ENCODE results near the gene JMY.
A peak's percentile ranks its signal among the peaks of the same experiment; 100 is the strongest.

Gene JMY

GRCh38 chr5:79235634-79236361 lies at the start of gene JMY:
TSS of gene JMY (plus strand) at chr5:79236131. CDS start at chr5:79236651, 520 bp downstream.
- peak; percentile 88 for DNase-seq

DNA sequence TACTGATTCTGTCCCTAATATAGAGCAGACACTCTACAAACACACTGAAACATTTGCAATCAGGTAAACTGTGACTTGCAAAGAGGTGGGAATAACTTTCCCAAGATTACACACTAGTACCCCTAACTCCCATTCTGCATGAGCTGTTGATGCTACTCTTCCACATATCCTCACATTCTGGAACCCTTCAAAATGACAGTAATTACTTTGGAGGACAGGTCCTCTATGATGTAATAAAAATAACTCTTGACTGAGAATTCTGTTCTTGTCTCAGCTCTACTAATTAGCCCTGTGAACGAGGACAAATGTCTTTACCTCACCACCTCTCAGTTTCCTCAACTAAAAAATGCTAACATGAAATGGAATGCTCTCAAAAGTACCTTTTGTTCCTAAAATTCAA lies 49.5 kb upstream of the JMY start:
- no peak for DNase-seq

- DNase-seq, result no peak
These were observed 46.3 kb upstream of the JMY start for GRCh38 chr5:79189439-79190234.

DNA sequence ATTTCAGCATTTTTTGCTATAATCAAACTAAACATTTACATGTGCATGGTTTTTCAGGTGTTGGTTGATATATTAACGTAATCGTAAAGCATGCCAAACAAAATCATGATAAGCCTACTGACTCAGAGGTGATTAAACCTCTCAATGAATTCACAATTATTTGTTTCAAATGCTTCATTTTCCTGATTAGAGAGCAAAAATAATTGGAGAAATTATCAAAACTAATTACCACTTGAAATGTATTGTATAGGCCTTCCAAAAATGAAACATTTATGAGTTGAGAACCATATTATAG lies 45.7 kb upstream of the JMY start:
- no peak for DNase-seq

DNA sequence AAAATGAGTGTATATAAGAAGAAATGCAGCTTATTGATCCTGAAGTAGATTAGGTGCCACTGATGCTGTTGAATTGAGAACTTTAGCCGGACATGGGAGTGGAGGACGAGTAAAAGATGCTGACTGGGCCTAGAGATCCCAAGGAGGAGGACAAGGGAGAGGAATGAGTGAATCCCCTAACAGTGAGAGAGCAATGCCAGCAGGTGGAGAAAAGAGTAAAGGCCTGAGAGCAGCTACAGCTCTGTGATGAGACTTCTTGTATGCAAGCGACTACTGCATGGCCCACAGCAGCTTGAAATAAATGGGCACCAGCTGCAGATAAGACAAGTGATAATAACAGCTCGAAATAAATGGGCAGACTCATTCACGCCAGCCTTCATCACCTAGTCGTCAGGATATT lies 44.5 kb upstream of the JMY start:
- no peak for DNase-seq

- no peak for DNase-seq
These were observed 42.3 kb upstream of the JMY start for GRCh38 chr5:79193643-79194042.

DNA sequence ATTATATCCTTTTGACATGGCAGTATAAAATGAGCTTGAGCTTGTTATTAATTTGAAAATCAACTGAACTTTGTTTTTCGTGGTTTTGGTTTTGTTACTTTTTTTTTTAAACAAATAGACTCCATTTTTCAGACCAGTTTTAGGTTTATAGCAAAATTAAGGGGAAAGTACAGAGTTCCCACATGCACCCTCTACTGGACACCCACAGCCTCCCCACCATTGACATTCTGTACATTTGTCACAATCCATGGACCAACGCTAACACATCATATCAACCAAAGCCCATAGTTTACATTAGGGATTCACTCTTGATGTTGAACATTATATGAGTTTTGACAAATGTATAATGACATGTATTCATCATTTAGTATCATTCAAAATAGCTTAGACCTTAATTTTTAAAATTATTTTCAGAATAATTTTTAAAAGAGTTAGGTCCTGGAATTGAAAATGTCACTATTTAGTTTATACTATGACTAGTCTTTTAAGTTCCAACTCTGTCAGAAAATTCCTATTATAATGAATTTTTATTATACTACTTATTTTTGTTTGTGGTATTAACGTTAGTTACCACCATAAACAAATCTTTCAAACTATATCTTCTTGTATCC lies 35.3 kb upstream of the JMY start:
- DNase-seq, result no peak

GRCh38 chr5:79201206-79201605 lies 34.7 kb upstream of the JMY start:
- DNase-seq, result no peak

GRCh38 chr5:79202076-79202475 lies 33.9 kb upstream of the JMY start:
- no peak for DNase-seq

DNA sequence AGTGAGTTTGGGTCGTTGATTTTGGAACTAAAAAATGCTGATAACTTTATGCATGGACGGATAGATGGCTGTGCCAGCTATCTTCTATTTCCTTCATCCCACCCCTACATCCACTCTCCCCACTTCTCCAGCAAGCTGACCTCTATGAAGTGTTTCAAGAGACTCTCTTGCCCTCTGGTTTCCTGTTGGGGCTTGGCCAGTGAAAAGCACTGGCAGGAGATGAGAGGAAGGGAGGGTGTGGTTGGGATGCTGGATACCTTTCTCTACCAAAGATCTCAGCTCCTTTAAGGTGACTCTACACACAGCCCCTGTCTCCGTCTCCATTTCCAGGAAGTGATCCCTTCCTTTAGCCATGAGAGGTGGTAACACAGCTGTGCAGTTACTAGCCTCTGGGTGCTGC lies 30.0 kb upstream of the JMY start:
- no peak for DNase-seq

- no peak for DNase-seq
These were observed 29.4 kb upstream of the JMY start for GRCh38 chr5:79206541-79206940.

DNA sequence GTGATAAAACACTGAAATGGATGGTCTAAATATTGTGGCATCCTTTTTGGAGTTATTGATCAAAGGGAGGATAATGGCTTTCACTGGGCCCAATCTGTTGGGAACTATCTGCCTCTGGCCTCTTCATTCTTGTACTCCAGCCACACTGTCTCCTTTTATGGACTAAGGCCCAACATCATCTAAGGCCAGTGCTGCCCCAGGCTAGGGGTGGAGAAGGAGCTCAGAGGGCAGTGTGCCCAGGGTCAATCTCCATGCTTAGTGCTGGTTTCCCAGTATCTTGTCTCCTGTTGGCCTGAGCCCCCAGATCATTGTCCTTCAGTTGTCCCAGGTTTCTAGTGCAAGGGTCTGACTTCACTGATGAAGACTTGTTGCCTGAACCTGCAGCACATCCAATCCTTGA lies 26.4 kb upstream of the JMY start:
- DNase-seq, result no peak

- no peak for DNase-seq
These were observed 11.5 kb upstream of the JMY start for GRCh38 chr5:79224286-79224984.

- no peak for DNase-seq
These were observed 10.9 kb upstream of the JMY start for GRCh38 chr5:79225026-79225425.

GRCh38 chr5:79225441-79225840 lies 10.5 kb upstream of the JMY start:
- DNase-seq, result no peak

DNA sequence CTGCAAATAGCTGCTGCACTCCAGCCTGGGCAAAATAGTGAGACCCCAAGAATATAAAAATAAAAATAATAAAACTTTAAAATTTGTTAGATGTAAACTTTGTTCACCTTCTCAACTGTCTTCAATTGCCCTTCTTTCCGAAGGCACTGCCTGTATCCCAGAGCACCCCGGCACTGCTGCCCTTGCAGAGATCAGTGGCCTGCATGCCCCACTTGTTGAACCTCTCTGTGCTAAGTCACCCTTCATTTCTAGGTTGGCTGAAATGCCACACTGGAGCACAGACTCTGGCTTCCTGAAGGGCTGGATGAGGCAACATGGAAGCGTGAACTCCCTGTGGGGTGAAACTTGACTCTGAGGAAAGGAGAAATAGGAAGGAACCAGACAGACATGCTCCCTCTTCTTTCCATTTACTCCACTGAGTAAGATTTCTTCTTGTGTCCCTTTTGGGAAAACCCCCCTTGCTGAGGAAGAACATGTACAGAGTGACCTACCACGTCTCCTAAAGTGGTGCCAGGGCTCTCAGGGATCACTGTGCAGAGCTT lies 8.4 kb upstream of the JMY start:
- DNase-seq, result no peak

- peak; percentile 21 for DNase-seq
These were observed 6.4 kb upstream of the JMY start for GRCh38 chr5:79229357-79230174.

DNA sequence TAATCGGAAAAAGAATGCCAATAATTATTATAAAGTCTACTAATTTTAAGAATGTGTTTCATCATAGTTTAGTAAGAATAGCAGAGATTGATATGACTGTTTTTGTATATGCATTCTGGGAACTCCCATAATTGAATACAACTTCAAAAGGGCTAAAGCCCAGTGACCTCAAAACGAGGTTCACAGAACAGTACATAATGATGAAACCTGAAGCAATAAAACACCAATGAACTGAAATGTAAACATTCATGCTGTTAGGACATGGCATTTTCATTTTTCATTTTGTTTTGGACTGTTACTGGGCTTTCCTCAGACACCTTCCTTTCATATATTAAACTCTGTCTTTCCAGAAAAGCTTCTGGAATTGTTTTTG lies 684 bp upstream of the JMY start:
- DNase-seq, result no peak

DNA sequence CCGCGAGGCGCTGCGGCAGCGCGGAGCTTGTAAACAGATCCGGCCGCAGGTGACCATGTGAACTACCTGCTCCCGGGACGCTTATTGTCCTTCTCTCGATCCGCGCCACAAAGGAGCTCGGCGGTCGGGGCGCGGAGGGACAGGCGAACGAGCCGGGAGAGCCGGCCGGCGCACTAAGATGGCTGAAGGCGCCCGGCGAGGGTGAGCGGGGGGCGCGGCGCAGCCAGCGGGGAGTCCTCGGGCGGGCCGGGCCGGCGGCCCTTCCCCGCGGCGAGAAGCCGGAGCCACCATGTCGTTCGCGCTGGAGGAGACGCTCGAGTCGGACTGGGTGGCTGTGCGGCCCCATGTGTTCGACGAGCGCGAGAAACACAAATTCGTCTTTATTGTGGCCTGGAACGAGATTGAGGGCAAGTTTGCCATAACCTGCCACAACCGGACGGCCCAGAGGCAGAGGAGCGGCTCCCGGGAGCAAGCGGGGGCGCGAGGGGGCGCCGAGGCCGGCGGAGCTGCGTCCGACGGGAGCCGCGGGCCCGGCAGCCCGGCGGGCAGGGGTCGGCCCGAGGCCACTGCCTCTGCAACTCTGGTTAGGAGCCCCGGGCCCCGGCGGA lies 535 bp downstream of the JMY start:
- DNase-seq, result no peak

GRCh38 chr5:79236970-79237739 lies 1.2 kb downstream of the JMY start:
- peak; percentile 30 for DNase-seq

All from CD4-positive, alpha-beta T cell treated with Interleukin-15 for 1 hour (primary cell).